Hematopoietic multipotent progenitor cell treated with erythropoietin and hydrocortisone succinate and interleukin-3 and kit ligand, for 4 days (in vitro differentiated cells): ENCODE results near the gene NAP1L5.

ENCODE experiments used
- DNase-seq: peaks from one replicate; pipeline ENCODE4 v3.0.0-alpha.2; 2015

Gene NAP1L5

GRCh38 chr4:88720451-88721428, 23.1 kb upstream of the NAP1L5 start:
- DNase-seq, result no peak

GRCh38 chr4:88719381-88719780, 21.8 kb upstream of the NAP1L5 start:
- DNase-seq, result no peak

- DNase-seq, result no peak
Measured at GRCh38 chr4:88718098-88718497, 20.5 kb upstream of the NAP1L5 start.

GRCh38 chr4:88713782-88714181, 16.2 kb upstream of the NAP1L5 start:
- no peak for DNase-seq

- DNase-seq, result no peak
Measured at GRCh38 chr4:88709989-88710388, 12.4 kb upstream of the NAP1L5 start.

- peak; percentile 39 for DNase-seq
Measured at GRCh38 chr4:88706574-88706973, 8.9 kb upstream of the NAP1L5 start.

GRCh38 chr4:88705805-88706492, 8.3 kb upstream of the NAP1L5 start:
- no peak for DNase-seq

GRCh38 chr4:88705223-88705622, 7.6 kb upstream of the NAP1L5 start:
- DNase-seq, result no peak

GRCh38 chr4:88702782-88703181, 5.2 kb upstream of the NAP1L5 start:
- DNase-seq, result peak; percentile 80

- peak; percentile 50 for DNase-seq
Measured at GRCh38 chr4:88698519-88698918, 890 bp upstream of the NAP1L5 start.

GRCh38 chr4:88697141-88697540, 488 bp downstream of the NAP1L5 start:
- DNase-seq, result peak; percentile 41

- no peak for DNase-seq
Measured at GRCh38 chr4:88696630-88697029, 999 bp downstream of the NAP1L5 start.

- DNase-seq, result no peak
Measured at GRCh38 chr4:88693792-88694191, 3.8 kb downstream of the NAP1L5 start.

GRCh38 chr4:88690355-88690754, 7.3 kb downstream of the NAP1L5 start:
- peak; percentile 32 for DNase-seq

- no peak for DNase-seq
Measured at GRCh38 chr4:88681209-88681608, 16.4 kb downstream of the NAP1L5 start.

- DNase-seq, result no peak
Measured at GRCh38 chr4:88675543-88675942, 22.1 kb downstream of the NAP1L5 start.

- no peak for DNase-seq
Measured at GRCh38 chr4:88674979-88675378, 22.6 kb downstream of the NAP1L5 start.

GRCh38 chr4:88674565-88674964, 23.1 kb downstream of the NAP1L5 start:
- no peak for DNase-seq

GRCh38 chr4:88673886-88674285, 23.7 kb downstream of the NAP1L5 start:
- no peak for DNase-seq

- DNase-seq, result peak; percentile 78
Measured at GRCh38 chr4:88672987-88673386, 24.6 kb downstream of the NAP1L5 start.

GRCh38 chr4:88661739-88662138, 35.9 kb downstream of the NAP1L5 start:
- DNase-seq, result no peak

- DNase-seq, result no peak
Measured at GRCh38 chr4:88660446-88661294, 37.0 kb downstream of the NAP1L5 start.

- no peak for DNase-seq
Measured at GRCh38 chr4:88659890-88660208, 37.8 kb downstream of the NAP1L5 start.
